GM18499 (cell line): ENCODE results near the gene FNBP1.

Experiments
- ATAC-seq: cut with Tn5 transposase; IDR thresholded peaks from one replicate; pipeline ENCODE4 v1.9.1; 2021; ENCODE audit warnings: moderate number of reproducible peaks; ENCODE audit not compliant: insufficient read depth, unreplicated experiment

The FNBP1 gene

GRCh38 chr9:130042885-130043653 is at the start of gene FNBP1:
Gene FNBP1 (minus strand): TSS chr9:130043189. CDS start chr9:130042975, 214 bp downstream.
- ATAC-seq = no peak

DNA sequence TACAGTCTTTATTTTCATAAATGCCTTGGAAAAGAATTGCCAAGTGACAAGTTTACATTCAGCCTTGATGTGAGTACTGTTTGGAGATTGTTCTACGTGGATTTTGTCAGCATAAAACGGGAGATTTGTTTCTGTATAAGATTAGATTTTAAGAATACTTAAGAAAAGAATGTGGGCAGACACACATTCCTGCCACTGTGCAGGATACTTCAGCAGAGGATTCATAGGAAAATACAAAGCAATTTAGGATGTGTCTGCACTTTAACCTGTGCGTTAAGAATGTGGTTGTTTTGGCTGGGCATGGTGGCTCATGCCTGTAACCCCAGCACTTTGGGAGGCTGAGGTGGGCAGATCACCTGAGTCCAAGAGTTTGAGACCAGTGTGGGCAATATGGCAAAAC is 47.9 kb upstream of the FNBP1 start:
- ATAC-seq = no peak

DNA sequence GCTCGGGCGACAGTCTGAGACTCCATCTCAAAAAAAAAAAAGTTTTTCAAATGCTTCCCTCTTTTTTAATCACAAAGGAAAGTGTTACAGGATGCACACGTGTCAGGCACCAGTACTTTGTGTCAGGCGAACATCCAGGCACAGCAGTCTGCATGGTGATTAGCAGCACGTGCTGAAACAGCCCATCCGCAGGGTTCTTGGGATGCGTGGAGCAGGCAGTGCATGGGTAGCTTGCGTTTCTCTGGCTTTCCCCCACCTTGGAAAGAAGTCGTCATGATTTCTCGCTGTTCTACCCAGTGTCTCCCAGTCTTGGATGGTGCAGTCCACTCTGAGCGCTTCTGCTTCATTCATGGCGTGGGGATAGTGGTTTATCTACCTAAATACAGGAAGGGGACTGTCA is 46.2 kb upstream of the FNBP1 start:
- ATAC-seq = no peak

- no peak for ATAC-seq
Measured at GRCh38 chr9:130088051-130088450, 45.1 kb upstream of the FNBP1 start.

DNA sequence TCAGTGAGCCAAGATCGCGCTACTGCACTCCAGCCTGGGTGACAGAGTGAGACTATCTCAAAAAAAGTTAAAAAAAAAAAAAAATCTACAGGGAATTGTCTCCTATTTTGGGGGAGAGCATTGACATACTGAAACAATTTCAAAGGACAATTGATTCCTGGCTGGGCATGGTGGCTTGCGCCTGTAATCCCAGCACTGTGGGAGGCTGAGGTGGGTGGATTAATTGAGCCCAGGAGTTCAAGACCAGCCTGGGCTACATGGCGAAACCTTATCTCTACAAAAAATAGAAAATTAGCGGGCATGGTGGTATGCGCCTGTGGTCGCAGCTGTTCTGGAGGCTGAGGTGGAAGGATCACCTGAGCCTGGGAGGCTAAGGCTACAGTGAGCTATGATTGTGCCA is 41.3 kb upstream of the FNBP1 start:
- no peak for ATAC-seq

DNA sequence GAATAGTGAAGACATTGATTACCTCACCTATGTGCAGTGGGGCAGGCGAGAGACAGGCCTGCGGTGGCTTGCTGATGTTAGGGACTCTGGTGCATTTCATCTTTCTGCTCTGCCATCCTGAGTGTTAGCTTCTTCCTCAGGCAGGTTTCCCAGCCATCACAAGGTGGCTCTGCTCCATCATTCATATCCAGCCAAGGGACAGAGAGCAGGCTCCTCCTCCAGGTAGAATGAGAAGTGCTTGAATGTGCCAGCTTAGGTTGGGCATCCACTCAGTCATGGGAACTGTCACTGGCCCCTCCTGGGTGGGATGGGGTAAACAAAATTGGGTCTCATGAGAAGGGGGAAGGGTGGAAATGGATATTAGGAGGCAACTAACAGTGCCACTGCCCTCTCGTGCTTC is 35.6 kb upstream of the FNBP1 start:
- ATAC-seq = no peak

DNA sequence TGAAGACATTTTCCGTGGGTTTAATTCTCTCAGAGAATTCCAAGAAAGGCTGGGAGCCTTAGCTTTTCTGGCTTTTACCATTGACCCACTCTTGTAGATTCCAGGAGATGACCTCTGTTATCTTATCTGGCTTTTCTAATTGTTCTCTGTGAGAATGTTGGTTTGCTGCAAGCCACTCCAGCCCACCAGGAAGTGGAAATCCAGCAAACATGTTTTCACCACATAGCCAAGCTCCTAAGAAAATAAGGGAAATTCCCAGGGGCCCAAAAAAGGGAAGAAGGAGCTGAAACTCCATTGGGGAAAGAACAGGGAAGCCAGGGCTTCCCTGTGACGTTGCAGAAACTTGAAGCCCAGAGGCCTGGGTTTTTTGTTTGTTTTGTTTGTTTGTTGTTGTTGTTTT is 30.4 kb upstream of the FNBP1 start:
- no peak for ATAC-seq

DNA sequence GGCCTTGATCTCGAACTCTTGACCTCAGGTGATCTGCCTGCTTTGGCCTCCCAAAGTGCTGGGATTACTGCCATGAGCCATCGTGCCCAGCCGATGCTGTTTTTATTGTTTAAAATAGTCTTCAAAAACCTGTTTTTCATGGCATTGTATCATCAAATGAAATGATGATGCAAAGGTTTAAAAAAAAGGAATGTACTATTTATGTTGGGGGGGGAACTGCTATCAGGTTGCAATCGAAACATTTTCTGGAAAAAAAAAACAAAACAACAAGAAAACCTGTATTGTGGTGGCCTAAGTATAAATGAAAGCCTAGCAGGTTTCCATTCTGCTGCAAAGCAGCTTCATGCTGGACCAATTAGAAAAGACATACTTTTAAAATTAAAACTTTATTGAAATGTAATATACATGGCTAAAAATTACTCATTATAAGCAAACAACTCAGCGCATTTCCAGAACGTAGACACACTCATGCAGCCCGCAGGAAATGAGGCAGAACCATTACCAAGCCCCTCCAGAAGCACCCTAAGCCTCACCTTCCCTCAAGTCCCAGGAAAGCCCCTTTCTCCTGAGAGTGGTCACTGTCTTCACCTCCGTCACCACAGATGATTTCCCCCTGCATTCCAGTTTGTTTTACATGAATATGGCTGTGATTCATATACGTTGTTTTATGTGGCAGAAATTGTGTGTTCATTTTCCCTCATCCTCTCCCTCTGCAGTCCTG is 29.7 kb upstream of the FNBP1 start:
- no peak for ATAC-seq

DNA sequence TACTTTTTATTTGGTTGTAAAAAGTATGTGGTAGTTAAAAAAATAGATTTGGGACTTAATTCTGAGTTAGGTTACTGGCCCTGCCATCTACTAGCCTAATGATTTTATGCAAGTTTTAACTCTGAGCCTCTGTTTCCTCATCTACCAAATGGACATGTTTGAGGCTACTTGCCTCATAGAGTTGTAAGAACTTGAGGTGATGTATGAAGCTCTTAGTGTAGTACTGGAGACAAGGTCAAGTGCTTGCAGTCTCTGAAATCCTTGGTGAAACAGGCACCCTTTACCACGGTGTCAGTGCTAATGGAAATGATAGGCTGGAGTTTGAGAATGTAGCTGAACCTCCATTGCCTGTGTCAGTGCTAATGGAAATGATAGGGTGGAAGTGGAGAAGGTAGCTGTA is 26.1 kb upstream of the FNBP1 start:
- ATAC-seq = no peak

DNA sequence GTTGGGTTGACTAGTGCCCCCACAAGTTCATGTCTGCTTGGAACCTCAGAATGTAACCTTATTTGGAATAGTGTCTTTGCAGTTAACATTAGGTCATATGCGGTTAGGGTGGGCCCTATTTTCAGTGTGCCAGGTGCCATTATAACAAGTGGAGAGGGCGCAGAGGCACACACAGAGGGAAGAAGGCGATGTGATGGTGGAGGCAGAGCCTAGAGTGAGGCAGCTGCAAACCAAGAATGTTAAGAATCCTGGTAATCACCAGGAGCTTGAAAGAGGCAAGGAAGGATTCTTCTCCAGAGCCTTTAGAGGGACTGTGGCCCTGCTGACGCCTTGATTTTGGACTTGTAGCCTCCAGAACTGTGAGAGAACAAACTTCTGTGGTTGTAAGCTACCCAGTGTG is 21.6 kb upstream of the FNBP1 start:
- no peak for ATAC-seq

DNA sequence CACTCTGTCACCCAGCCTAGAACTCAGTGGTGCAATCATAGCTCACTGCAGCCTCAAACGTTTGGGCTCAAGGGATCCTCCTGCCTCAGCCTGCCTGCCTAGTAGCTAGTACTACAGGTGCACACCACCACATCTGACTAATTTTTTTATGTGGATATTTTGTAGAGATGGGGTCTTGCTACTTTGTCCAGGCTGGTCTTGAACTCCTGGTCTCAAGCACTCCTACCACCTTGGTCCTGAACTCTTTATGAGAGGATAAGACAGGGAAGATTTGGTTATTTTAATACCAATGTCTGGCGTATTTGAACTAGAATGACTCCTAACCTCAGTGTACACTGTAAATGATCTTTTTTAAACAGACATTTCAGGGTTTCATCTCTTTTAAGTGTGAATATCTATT is 19.8 kb upstream of the FNBP1 start:
- ATAC-seq = no peak

DNA sequence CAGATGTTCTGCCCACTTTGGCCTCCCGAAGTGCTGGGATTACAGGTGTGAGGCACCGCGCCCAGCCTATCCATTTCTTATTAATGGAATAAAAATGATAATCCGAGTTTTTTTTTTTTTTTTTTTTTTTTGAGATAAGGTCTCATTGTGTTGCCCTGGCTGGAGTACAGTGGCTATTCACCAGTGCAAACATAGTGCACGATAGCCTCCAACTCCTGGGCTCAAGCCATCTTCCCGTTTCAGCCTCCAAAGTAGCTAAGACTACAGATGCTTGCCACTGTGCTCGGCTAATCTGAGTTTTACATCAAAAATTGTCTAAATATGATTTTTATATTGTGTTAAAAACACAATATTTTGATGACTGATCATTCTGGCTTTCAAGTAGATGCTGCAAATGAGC is 17.3 kb upstream of the FNBP1 start:
- no peak for ATAC-seq

DNA sequence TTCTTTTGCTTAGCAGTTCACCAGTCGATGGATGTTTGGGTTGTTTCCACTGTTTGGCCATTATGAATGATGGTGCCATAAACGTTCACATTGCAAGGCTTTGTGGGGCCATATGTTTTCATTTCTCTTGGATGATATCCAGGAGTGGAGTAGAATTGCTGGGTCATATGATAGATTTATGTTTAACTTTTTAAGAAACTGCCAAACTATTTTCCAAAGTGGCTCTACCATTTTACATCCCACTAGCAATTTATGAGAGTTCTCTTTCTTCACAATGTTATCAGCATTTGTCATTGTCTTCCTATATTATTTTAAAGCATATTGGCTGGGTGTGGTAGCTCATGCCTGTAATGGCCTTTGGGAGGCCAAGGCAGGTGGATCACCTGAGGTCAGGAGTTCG is 15.9 kb upstream of the FNBP1 start:
- ATAC-seq = no peak

- ATAC-seq = no peak
Measured at GRCh38 chr9:130058154-130058553, 15.2 kb upstream of the FNBP1 start.

DNA sequence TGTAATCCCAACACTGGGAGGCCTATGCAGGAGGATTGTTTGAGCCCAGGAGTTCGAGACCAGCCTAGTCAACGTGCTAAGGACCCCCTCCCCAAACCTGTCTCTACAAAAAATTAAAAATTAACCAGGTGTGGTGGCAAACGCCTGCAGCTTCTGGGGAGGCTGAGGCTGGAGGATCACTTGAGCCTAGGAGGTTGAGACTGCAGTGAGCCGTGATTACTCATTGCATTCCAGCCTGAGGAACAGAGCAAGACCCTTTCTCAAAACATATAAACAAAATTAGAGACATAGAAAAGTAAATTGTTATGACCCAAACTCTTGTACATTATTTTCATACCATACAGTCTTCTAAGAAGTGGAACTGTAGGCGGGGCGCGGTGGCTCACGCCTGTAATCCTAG is 11.8 kb upstream of the FNBP1 start:
- no peak for ATAC-seq

DNA sequence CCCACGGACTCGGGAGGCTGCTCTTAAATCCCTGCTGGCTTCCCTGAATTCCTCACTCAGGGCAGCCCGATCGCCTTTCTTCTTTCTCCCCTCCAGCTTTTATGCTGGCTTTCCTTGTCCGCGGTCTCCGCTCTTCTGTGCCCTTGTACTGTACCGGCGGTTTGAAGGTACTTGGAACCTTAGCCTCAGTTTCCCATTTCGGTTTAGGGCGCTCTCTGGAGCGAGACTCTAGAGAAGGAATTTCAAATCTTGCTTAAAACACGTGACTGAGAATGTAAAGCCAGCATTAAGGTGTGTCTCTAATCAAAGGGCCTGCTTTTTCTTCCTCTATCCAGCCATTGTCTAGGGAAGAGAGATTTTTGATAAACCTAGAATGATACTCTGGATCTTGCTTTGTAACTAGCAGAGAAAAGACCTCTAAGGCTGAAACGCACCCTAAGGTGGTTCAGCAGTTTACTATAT is 11.4 kb upstream of the FNBP1 start:
- ATAC-seq = no peak

DNA sequence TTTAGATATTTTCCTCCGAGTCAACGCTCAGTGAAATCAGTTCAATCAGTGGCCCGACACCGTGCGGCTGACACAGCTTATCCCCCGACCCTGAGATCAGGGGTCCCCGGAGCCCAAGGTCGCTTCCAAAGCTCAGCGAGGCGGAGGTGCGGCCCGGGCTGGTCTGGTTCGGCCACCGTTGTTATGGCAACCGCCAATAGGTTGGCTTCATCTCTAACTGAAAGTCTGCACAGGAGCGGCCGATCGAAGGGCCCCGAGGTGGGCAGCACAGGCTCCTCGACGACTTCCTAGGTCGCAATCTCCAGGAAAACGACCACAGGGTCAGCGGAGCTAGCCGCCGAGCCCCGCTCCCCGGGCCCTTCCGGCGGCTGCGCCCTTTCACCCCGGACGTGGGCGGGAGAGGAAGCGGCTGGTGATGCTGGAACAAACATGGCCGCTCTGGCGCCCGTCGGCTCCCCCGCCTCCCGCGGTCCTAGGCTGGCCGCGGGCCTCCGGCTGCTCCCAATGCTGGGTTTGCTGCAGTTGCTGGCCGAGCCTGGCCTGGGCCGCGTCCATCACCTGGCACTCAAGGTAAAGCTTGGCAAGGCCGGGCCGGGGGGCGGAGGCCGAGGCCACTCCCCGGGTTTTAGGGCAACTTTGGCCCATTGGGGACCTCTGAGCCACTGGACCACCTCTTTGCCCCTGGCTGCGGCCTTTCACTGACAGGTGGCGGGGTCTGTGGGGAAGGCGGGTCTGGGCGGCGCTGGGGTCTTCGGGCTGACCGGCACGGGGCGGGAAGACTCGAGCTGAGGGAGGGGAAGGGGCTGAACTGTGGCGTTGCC is 10.7 kb upstream of the FNBP1 start, which contains the start of gene GPR107:
GPR107 (plus strand) TSS at position 403 of the 821 bp plus-strand sequence; CDS start at position 430, 27 bp downstream.
- no peak for ATAC-seq

DNA sequence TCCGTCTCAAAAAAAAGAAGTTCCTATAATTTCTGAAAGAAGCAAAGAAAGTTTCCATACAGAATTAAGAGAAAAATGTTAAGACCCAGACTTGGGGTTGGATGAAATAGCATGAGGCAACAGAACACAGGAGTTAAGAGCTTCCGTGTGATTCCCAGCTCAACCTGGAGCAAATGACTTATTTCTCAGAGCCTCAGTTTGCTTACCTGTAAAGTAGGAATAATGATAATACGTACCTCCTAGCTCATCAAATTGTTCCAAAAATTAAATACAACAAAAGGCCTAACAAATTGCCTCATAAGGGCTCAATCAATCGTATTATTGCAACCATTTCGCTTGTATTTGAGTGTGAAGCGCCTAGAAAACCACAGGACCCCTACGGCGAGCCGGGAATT is 10.1 kb upstream of the FNBP1 start:
- no peak for ATAC-seq

- no peak for ATAC-seq
Measured at GRCh38 chr9:130051855-130052254, 8.9 kb upstream of the FNBP1 start.

- no peak for ATAC-seq
Measured at GRCh38 chr9:130050462-130050861, 7.5 kb upstream of the FNBP1 start.
